UCSD-AML1 (cell line): ENCODE data around the gene KATNAL1.

ENCODE experiments used
- DNase-seq: peaks from one replicate; lab custom pipeline; 2025; ENCODE audit not compliant: unreplicated experiment; lab: John Stamatoyannopoulos, UW

Gene KATNAL1

GRCh38 chr13:30333616-30334015 lies 26.3 kb upstream of the KATNAL1 start:
- DNase-seq: no peak

DNA sequence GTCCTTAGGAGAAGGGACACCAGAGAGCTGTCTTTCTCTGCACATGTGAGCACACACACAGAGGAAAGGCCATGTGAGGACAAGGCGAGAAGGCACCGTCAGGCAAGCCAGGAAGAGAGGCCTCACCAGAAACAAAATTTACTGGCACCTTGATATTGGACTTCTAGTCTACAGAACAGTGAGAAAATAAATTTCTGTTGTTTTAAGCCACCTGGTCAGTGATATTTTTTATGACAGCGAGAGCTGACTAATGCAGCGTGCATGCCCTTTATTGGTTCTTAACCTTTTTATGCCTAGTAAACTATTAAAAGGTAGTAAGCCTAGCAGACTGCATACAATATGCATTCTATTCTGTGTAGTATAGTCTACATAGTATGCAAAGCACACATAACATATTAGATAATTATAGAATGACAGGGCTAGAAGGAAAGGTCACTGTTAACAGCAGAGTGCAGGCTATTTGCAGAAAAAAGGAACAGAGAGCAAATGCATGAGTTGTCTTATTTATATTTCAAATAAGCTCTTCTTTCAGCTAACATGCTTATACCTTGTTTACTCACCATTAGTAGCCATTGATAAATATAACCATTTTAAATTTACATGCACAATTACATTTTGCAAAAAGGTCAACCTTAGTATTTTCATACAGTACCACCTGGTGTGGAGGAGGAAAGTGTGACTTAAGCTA lies 25.2 kb upstream of the KATNAL1 start:
- no peak for DNase-seq

DNA sequence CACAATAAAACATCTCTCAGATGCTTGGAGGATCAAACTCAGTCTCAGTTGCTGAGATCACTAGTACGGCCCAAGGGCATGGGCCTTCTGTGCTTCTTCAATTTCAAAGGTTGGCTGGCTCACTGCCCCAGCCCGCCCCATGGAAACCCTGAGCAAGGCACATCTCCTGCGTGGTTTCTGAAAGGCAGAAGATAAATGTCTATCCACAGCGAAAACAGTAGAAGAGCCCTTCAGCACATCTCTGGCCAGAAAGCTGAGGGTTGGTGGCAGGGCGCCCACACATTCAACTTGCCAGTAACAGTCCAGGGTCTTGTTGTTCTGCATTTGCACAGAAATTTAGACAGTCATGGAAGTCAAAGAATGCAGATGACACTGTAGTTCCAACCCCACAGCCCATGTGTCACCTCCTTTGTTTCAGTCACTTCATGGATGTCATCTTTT lies 24.0 kb upstream of the KATNAL1 start:
- DNase-seq: no peak

DNA sequence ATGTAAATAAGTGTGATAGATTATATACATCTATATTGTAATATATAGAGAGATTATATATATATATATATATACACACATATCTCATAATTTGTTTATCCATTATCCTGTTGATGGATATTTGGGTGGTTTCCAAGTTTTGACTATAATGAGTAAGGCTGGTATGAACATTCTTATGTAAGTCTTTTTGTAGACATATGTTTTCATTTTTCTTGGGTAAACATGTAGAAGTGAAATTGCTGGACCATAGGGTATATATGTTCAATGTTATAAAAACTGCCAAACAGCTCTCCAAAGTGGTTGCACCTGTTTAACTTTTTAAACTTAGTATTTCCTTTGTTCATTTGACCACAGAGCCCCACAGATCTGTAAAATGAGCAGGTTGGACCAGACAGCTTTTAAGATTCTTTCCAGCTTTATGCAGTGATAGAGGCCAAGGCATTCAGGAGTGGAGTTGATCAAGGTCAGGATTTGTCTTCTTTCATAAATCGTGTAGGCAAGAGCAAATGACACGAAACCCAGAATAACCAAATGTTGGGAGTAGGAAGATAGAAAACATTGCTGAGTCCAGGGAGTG lies 21.7 kb upstream of the KATNAL1 start:
- DNase-seq: no peak

GRCh38 chr13:30325668-30326067 lies 18.3 kb upstream of the KATNAL1 start:
- no peak for DNase-seq

- no peak for DNase-seq
These were observed 16.2 kb upstream of the KATNAL1 start for GRCh38 chr13:30323524-30323923.

- no peak for DNase-seq
These were observed 15.1 kb upstream of the KATNAL1 start for GRCh38 chr13:30322428-30322827.

DNA sequence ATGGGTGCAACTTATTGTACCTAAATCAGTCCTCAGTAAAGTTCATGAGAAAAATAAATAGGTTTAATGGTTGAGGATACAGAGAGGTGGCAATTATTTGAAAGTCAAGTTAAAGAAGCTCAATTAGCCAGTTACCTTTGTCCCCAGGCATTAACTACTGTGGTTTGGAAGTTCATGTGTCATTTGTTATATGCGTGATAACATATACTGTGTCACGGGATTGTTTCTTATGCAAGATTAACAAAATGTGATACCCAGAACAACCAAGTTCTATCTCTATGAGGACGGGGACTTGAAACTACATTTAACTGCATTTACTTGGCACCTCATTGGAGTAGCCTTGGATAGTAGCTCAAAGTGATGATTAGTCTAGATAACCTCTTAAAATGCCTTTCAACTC lies 13.9 kb upstream of the KATNAL1 start:
- DNase-seq: no peak

- DNase-seq: no peak
These were observed 12.3 kb upstream of the KATNAL1 start for GRCh38 chr13:30319655-30320054.

DNA sequence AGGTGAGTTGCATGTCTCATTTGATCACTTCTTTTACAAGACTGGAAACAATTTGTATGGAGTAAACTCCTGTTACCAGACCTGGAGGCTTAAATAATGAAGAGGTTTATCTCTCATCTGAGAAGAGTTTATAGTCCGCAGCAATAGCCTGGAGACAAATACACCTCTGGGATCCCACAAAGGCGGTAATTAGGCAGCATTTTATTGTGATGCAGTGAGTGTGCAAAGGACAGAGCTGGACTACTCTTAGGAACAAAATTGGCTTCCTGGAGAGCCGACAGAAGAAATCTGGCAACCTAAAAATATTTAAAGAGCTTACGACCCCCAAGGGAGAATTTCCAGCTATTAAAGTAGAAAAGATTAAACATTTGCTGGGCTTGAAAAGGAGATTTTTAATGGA lies 11.8 kb upstream of the KATNAL1 start:
- DNase-seq: no peak

DNA sequence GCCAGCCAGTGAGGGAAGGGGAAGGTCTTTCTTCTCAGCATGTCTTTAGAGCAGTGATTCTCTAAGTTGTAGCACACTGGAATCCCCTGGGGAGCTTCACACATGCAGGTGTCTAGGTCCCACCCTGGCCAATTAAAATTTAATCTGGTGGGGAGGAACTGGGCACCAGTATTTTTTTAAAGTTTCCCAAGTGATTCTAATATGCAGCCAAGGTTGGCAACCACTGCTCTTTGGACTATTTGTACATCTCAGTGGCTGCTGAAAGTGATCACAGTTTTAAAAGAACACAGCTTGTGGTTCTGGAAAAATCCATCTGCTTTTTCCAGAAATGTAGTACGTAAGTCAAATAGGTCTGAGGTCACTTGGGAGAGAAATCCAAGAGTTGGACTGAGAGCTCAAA lies 10.7 kb upstream of the KATNAL1 start:
- no peak for DNase-seq

- no peak for DNase-seq
These were observed 7.2 kb upstream of the KATNAL1 start for GRCh38 chr13:30314562-30314961.

GRCh38 chr13:30314069-30314468 lies 6.7 kb upstream of the KATNAL1 start:
- no peak for DNase-seq

DNA sequence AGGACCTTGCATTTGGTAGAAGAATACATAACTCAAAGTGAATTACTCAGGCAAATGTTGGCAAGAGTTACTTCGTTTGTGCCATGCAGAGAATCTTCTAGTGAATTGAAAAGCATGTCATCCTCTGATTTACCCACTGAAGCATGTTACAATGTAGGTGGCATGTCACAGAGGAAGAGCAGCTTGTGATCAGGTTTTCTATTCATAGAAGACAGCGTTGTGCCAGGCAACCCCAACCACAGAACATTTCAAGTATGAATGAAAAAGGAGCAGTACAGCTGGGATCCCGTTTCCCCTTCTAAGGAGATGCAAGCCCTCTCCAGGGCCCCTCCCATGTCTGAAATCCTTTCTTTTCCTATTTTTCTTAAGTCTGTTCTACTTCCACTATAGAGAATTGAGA lies 6.0 kb upstream of the KATNAL1 start:
- no peak for DNase-seq

- no peak for DNase-seq
These were observed 5.6 kb upstream of the KATNAL1 start for GRCh38 chr13:30312904-30313303.

GRCh38 chr13:30308548-30308947 lies 1.2 kb upstream of the KATNAL1 start:
- DNase-seq: peak; percentile 18

DNA sequence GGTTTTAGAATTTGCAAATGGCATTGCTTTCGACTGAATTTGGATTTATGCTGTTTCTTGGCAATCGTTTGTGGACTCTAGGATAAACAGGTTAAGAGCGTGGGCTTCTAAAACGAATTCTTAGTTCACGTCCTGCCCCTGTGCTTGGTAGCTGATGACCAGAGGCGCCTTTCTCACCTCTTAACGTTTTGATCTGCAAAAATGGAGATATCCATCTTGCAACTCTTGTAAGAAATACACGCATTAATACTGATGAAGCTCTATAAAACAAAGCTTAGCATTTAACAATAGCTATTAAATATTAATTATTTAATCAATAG lies 580 bp upstream of the KATNAL1 start:
- DNase-seq: no peak

GRCh38 chr13:30306762-30307193 lies 573 bp downstream of the KATNAL1 start:
- peak; percentile 89 for DNase-seq

- DNase-seq: no peak
These were observed 1.8 kb downstream of the KATNAL1 start for GRCh38 chr13:30305456-30305970.

GRCh38 chr13:30303269-30303668 lies 4.1 kb downstream of the KATNAL1 start:
- DNase-seq: no peak

DNA sequence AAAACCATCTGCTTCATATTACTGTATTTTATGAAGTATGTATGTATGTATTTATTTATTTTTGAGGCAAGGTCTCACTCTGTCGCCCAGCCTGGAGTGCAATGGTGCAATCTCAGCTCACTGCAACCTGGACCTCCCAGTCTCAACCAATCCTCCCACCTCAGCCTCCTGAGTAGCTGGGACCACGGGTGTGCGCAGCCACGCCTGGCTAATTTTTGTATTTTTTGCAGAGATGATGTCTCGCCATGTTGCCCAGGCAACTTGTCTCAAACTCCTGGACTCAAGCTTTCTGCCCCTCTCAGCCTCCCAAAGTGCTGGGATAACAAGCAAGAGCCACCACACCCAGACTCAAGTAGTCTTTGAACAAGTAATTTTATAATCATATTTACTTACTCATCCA lies 5.5 kb downstream of the KATNAL1 start:
- DNase-seq: no peak

GRCh38 chr13:30300596-30300995 lies 6.8 kb downstream of the KATNAL1 start:
- no peak for DNase-seq

DNA sequence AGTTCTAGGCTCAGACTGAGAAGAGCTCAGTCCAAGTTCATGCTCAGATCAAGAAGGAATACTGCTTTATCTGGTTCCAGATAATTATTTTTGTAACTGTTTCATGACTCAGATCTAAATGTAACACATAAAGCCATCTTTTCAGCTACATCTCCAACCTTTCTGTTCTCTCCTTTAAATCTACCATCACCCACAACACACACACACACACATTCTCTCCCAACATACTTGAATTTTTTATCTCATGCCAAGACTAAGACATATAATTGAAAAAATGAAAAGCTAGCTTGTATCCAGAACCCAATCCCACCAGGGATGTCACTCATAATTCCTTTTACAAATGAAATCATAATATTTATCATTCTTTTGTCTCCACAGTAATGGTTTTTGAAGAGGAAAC lies 7.6 kb downstream of the KATNAL1 start:
- DNase-seq: no peak
